D721Med (cell line): ENCODE results near the gene TMEM45A.

ENCODE experiments used
- DNase-seq: peaks from one replicate; pipeline ENCODE4 v3.0.0; 2011; ENCODE audit warnings: low spot score; ENCODE audit not compliant: insufficient read length
- FAIRE-seq: peaks from 2 replicates; lab custom pipeline; 2011; peaks lifted over from hg19 to GRCh38; lab: Jason Lieb, UNC
- TF ChIP-seq, protein P1 (sequence below): IDR thresholded peaks from 2 replicates; pipeline ENCODE4 v1.5.1; 2012; ENCODE audit warnings: mild to moderate bottlenecking, control low read depth; ENCODE audit not compliant: insufficient read depth; ENCODE audit errors: missing control alignments

The TMEM45A gene

DNA sequence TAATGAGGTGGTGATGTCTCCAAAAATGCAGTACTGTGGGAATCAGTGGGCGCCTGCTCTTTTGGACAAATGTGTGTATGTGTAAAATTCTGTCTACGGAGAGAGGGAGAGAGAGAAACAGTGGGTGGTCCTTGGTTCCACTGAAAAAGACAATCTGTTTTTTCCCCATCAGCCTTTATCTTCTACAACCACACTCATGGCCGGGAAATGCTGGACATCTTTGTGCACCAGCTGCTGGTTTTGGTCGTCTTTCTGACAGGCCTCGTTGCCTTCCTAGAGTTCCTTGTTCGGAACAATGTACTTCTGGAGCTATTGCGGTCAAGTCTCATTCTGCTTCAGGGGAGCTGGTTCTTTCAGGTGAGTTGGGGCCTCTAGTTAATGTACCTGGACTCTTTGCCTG is 65.8 kb downstream of the TMEM45A start:
- TF ChIP-seq, protein P1, sequence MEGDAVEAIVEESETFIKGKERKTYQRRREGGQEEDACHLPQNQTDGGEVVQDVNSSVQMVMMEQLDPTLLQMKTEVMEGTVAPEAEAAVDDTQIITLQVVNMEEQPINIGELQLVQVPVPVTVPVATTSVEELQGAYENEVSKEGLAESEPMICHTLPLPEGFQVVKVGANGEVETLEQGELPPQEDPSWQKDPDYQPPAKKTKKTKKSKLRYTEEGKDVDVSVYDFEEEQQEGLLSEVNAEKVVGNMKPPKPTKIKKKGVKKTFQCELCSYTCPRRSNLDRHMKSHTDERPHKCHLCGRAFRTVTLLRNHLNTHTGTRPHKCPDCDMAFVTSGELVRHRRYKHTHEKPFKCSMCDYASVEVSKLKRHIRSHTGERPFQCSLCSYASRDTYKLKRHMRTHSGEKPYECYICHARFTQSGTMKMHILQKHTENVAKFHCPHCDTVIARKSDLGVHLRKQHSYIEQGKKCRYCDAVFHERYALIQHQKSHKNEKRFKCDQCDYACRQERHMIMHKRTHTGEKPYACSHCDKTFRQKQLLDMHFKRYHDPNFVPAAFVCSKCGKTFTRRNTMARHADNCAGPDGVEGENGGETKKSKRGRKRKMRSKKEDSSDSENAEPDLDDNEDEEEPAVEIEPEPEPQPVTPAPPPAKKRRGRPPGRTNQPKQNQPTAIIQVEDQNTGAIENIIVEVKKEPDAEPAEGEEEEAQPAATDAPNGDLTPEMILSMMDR: no peak
- FAIRE-seq (no peak), DNase-seq (no peak)

DNA sequence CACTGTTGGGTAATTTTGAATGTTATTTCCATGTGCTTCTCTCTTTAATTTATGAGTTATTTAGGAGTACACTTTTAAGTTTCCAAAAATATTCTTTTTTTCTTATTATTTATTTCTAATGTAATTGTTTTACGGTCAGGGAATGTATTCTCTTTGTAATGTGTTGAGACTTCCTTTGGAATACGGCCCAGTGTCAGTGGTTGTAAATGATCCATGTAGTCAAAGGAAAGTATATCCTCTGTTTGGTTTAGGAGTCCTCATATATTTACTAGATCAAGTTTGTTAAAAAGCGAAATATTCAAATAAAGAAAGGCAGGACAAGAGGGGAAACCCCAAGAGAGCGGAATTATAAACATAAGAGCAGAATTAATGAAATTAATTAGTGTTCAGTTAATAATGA is 68.0 kb downstream of the TMEM45A start:
- no peak for FAIRE-seq
- TF ChIP-seq, protein P1: no peak
- DNase-seq: no peak

DNA sequence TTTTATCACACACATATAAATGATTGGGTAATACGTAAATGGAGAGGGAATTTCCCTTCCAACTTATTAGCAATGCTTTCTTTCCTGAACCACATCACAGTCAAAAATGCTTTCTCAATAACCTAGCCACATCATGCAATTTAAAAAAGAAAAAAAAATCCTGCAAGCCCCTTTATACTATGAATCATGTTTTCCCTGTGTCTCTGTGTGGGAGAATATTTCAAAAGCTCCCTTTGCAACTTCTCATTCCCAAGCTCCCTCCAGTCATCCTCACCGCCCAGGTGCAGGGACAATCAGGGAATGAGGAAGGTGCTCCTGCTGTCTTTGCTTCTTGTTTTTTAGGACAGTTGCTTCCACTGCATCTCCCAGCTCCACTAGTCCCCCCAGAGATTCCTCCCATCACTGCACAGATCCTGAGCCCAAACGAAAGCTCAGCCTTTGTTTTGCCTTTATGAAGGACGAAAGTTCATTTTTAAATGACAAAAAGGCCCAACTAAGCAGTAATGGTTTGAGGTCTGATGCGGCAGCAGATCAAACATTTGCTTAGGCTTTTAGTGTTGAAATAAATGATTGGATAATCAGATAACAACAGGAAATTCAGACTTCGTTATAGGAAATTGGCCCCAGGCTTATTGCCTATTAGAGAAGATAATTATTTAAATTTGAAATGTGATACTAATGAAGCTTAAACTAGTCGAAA is 69.2 kb downstream of the TMEM45A start:
- DNase-seq (no peak), FAIRE-seq (no peak)
- TF ChIP-seq, protein P1: no peak

DNA sequence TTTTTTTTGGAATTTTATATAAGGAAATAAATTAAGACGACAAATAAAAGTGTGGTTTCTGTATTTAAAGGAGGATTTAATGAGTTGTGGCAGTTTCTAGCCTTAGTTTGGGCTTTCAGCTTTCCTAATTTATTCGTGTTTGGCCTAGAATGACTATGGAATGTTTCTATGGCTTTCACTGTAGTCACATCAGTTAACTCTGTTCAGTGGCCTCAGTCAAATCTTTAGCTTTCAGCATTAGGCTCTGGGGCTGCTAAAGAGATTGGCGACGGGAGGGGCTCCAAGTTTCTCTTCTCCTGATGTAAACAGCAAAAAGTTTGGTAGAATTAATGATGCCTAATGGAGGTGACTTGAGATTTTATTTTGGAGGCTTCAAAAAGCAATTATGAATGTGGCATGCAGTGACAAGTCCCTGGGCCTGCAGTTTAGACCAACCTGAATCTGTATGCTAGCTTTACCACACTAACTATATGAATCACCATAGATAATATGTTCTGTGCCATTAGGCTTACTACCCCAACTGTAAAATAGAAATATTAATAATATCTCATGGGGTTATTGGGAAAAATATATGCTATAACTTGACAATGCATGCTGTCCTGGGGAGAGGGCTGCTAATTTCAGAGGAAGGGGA is 69.9 kb downstream of the TMEM45A start:
- DNase-seq: no peak
- FAIRE-seq: no peak
- TF ChIP-seq, protein P1: no peak

- FAIRE-seq: no peak
- TF ChIP-seq, protein P1: no peak
- no peak for DNase-seq
Observed at GRCh38 chr3:100563228-100563627, 70.8 kb downstream of the TMEM45A start.

- no peak for FAIRE-seq
- TF ChIP-seq, protein P1: no peak
- DNase-seq: no peak
Observed at GRCh38 chr3:100563652-100564211, 71.3 kb downstream of the TMEM45A start.

DNA sequence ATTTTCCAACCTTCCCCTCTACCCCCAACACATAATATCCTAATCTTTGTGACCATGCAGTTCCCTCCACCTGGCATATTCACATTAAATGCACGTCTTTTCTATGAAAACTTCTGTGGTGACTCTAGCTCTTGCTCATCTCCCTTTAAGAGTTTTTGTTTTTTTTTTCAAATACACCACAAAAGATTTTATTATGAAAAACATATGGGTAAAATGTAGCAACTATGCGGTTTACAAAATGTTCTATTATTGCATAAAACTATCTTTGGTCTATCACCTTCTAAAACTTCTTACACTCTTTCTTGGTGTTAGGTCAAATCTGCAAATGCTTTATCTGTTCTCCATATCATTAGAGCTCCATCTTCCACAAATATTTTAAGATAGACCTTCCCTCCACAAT is 78.4 kb downstream of the TMEM45A start:
- FAIRE-seq: no peak
- TF ChIP-seq, protein P1: no peak

More for the DNA sequence above, 78.4 kb downstream of the TMEM45A start:
- DNase-seq: no peak
